GM12801 (cell line): Measurements from ENCODE around the gene ACER1.

Source experiments
- CTCF ChIP-seq: IDR thresholded peaks from one replicate; pipeline ENCODE4 v1.5.1; 2011; ENCODE audit warnings: control low read depth; ENCODE audit not compliant: insufficient read length; ENCODE audit errors: extremely low read depth

ACER1 gene

GRCh38 chr19:6322284-6322683 lies 11.1 kb downstream of the ACER1 start:
- TF ChIP-seq CTCF = no peak

GRCh38 chr19:6319376-6319775 lies 14.0 kb downstream of the ACER1 start:
- no peak for TF ChIP-seq CTCF

GRCh38 chr19:6318772-6319171 lies 14.6 kb downstream of the ACER1 start:
- TF ChIP-seq CTCF = no peak

- no peak for TF ChIP-seq CTCF
Measured at GRCh38 chr19:6313398-6313969, 19.9 kb downstream of the ACER1 start.

GRCh38 chr19:6312018-6312417 lies 21.4 kb downstream of the ACER1 start:
- TF ChIP-seq CTCF = no peak

- TF ChIP-seq CTCF = no peak
Measured at GRCh38 chr19:6298413-6298812, 35.0 kb downstream of the ACER1 start.

- no peak for TF ChIP-seq CTCF
Measured at GRCh38 chr19:6297202-6297601, 36.2 kb downstream of the ACER1 start.

- no peak for TF ChIP-seq CTCF
Measured at GRCh38 chr19:6292006-6292405, 41.4 kb downstream of the ACER1 start.
